GM13976 (cell line): ENCODE results near the gene ERN2.

Source experiments
- DNase-seq: peaks from one replicate; pipeline ENCODE4 v3.0.0; 2012; ENCODE audit warnings: low spot score
- CTCF ChIP-seq: IDR thresholded peaks from 2 replicates; pipeline ENCODE4 v1.5.1; 2012; ENCODE audit warnings: borderline replicate concordance, mild to moderate bottlenecking; ENCODE audit not compliant: insufficient read depth; ENCODE audit errors: extremely low read depth, missing control alignments, control extremely low read depth
- in situ Hi-C: fragments of 300-500 bp; cut with MboI; formaldehyde crosslinking; loops from one replicate; pipeline ENCODE4 v1.12.0; 2022; ENCODE audit warnings: low sequenced_read_pairs, mixed read lengths, inconsistent platforms; ENCODE audit not compliant: unreplicated experiment

Gene ERN2

GRCh38 chr16:23711785-23712184 is 1.2 kb downstream of the ERN2 start:
- TF ChIP-seq CTCF = no peak
- in situ Hi-C loops = no loop called here
- DNase-seq = no peak

- TF ChIP-seq CTCF = no peak
- in situ Hi-C loops = no loop called here
- no peak for DNase-seq
Measured at GRCh38 chr16:23710504-23710903, 2.5 kb downstream of the ERN2 start.

GRCh38 chr16:23710008-23710407 is 3.0 kb downstream of the ERN2 start:
- in situ Hi-C loops = no loop called here
- no peak for DNase-seq
- TF ChIP-seq CTCF = no peak

GRCh38 chr16:23709536-23709935 is 3.5 kb downstream of the ERN2 start:
- TF ChIP-seq CTCF = no peak
- no peak for DNase-seq
- in situ Hi-C loops = no loop called here

- no peak for TF ChIP-seq CTCF
- DNase-seq = no peak
- in situ Hi-C loops = no loop called here
Measured at GRCh38 chr16:23706439-23706838, 6.6 kb downstream of the ERN2 start.

GRCh38 chr16:23705517-23705902 is 7.5 kb downstream of the ERN2 start:
- in situ Hi-C loops = no loop called here
- no peak for DNase-seq
- TF ChIP-seq CTCF = no peak
